Stimulated activated CD8-positive, alpha-beta memory T cell treated with anti-CD3 and anti-CD28 coated beads, Interleukin-12 subunit alpha, Interleukin-12 subunit beta, amount 100 ng/mL, for 4 hours (primary cell): ENCODE results near the gene SMURF2.
A peak's percentile ranks its signal among the peaks of the same experiment; 100 is the strongest.
"Not testable (repeated sequence)": the region's sequence is repeated elsewhere in the genome, so short reads cannot be mapped to it uniquely, and the experiment has no call there.

Experiments used
- DNase-seq: peaks from one replicate; pipeline ENCODE4 v3.0.0-alpha.2; 2020; ENCODE audit warnings: low read depth

Gene SMURF2

DNA sequence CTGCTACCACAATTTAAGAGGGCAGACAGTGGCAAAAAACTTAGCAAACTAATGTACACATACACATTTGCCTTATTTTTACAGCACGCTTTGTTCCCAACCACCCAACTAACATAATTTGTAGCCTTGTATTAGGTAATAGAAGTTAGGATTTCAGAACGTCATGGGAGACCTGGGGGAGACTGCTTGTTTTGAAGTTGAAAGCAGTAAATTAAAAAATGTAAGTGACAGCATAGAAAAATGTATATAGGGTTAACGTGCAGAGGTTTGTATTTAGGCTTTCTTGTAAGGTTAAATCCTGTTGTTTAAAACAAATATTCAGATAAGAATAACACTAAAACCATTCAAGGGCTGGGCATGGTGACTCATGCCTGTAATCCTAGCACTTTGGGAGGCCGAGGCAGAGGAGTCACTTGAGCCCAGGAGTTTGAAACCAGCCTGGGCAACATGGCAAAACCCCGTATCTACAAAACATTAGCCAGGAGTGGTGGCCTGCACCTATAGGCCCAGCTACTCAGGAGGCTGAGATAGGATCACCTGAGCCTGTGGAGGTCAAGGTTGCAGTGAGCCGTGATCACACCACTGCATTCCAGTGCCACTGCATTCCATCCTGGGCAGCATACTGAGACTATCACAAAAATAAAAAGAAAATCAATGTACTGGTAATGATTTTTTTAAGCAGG is 2.3 kb upstream of the SMURF2 start:
- not testable (repeated sequence) for DNase-seq

DNA sequence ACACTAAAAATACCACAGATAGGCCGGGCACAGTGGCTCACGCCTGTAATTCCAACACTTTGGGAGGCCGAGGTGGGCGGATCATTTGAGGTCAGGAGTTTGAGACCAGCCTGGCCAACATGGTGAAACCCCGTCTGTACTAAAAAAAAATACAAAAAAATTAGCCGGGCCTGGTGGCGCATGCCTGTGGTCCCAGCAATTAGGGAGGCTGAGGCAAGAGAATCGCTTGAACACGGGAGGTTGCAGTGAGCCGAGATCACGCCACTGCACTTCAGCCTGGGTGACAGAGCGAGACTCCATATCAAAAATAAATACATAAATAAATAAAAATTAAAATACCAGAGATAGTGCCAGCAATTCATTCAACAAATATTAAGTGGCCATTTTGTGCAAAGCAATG is 1.7 kb upstream of the SMURF2 start:
- not testable (repeated sequence) for DNase-seq

DNA sequence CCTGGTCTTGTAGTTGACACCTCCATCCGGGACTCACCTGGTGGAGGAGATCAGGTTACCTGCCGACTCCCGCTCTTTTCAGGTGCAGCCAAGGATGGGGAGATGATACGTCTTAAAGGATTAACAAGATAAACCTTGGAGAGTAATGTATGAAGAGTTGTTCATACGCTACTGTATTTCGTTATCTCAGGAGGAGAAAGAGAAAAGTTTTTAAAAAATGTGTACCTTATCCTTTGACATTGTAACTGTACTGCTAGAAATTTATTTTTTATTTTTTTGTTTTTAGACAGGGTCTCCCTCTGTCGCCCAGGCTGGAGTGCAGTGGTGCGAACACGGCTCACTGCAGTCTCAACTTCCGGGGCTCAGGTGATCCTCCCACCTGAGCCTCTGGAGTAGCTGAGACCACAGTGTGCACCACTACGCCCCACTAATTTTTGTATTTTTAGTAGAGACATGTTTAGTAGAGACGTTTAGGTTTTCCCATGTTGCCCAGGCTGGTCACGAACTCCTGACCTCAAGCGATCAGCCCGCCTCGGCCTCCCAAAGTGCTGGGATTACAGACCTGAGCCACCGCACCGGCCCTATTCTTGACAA is 764 bp upstream of the SMURF2 start:
- DNase-seq = no peak

DNA sequence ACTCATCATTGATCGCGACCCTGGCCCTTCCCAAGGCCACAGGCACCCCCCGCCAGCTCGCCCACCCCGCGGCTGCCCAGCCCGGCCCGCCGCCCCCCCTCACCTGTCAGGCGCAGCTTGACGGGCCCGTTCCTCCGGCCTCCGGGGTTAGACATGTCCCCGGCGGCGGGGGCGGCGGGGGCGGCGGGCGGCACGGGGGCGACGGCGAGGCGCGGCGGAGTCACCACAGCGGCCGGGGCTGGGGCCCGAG is 456 bp downstream of the SMURF2 start:
- DNase-seq = no peak

DNA sequence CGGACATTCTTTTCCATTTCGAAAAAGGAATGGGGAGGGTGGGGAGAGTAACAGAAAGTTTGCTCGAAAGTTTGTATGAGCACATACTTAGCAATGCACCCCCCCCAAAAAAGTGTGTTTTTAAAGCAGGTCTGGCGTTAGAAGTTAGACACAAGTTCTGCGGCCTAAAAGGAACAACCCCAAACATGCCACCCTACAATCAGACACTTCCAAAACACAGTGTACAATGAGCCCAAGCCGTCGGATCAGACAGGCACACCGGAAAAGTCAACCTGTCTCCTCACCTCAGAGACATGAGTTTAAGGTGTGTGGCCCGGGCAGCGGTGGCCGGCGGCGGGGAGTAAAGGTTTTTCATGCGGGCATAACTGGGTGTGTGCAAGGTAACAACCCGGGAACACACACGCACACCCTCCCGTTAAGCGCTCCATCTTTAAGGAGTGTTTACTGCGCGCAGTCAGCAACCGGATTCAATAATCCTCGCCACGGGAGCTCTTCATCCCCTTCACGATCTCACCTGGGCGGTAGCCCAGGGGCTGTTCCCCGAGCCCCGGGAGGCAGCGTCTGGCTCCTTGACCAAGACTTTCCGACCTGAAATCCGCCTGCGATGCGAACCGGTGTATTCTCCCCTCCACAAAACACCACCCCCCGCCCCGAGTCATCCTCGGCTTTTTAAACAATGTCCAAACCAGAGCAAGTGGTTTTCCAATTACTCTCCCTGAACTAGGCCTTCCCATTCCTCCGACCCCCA is 955 bp downstream of the SMURF2 start:
- peak; percentile 22 for DNase-seq

DNA sequence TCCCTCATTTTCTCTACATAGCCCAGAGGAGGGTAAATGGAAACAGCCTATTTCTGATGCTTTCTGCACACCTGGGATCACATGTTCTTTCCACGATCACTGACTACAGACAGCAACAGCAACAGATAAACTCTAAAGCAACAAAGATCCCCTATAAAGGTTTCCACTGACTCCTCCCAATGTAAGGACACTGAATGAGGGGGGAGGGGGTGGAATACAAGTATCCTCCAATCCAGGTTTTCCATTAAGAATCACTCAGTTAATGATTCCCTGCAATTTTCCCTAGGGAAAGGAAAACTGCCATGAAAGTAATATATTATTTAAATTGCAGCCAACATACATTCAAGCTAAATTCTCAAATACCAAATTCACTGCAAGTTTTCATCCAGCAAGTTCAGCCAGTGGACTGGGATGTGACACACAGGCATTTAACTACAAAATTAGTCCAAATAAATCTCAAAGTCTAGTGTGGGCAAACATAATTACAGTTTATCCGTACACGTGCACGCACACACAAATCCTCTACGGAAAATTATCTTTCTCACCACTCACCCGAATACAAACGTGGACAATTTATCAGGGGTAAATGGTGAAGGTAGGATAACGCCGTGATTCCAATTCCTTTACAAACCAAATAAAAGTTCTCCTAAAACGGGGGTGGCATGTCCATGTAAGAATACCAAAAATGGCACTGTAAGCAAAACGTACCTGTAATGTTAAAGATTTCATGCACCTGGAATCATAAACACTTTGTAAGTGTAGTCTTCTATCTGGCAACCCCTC is 1.7 kb downstream of the SMURF2 start:
- DNase-seq = not testable (repeated sequence)

DNA sequence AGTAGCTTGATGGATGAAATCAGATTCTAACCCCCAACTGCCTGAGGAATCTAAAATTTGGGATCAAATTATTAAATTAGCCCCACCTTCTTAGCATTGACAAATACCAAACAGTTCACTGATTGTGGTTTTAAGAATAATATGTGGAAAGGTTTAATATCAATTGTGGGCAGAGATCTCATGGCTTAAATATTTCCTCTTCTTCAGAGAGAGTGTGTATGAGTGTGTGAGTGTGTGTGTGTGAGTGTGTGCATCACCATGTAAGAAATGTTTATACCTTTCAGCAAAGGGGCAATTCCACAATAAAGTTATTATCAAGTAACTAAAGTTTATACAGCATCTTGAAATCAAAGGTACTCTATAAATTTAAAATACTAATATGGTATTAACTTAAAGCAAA is 3.2 kb downstream of the SMURF2 start:
- DNase-seq = no peak

DNA sequence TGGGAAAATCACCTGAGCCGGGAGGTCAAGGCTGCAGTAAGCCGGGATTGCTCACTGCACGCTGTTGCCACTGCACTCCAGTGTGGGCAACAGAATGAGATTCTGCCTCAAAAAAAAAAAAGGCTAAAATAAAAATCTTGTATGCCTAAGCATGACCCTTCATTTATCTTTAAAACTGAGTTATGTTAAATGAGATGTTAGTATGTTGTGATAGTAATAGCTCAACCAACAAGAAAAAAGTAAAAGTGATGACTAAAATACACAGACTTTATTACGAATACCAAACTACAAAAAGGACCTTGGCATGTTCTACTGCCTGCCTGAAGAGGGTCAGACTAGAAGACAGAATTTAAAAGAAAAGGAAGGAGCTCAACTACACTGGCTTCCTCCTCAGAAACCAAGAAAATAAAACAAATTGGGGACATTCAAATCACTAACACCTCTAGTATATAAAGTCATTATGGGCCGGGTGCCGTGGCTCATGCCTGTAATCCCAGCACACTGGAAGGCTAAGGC is 4.4 kb downstream of the SMURF2 start:
- no peak for DNase-seq

DNA sequence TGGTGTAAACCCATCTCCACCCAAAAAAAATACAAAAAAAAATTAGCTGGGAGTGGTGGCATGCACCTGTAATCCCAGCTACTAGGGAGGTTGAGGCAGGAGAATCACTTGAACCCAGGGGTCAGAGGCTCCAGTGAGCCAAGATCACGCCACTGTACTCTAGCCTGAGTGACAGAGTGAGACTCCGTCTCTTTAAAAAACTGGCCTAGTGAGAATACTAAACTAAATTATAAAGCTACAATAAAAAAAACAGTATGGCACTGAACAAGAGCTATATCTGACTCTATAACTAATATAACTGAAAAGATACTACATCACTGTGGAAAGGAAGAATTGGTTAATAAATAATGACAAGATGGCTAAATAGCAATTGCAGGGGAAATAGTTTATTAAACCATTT is 6.4 kb downstream of the SMURF2 start:
- no peak for DNase-seq

DNA sequence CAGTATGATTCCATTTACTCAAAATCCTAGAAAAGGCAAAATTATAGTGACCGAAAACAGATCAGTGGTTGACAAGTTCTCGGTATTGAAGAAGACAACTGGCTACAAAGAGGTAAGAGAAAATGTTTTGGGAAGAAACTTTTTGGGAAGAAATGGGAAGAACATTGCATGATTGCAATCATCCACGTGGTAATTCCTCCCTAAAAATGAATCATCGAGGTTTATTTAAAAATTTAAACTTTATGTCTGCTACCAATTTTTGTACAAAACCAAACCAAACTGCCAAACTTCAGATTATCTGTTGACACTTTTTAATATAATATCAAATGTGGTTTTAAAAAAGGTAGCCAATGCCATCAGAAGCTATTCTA is 8.1 kb downstream of the SMURF2 start:
- DNase-seq = no peak

DNA sequence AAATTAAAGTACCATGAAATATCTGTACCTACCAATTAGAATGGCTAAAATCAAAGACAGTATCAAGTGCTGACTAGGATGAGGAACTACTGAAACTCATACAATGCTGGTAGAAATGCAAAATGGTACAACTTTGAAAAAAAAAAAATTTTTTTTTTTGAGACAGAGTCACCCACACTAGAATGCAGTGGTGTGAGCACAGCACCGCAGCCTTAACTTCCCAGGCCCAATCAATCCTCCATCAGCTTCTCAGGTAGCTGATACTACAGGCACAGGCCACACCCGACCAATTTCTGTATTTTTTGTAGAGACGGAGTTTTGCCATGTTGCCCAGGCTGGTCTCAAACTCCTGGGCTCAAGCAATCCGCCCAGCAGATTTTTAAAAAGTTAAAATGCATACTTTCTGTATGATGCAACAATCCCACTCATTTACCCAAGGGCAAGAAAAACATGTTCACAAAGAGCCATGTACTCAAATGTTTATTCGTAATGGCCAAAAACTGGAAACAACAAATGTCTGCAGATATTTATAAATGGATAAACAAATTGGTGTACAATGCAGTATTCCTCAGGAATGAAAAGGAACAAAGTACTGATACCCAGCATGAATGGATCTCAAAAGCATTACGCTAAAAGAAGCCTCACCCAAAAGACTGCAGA is 8.7 kb downstream of the SMURF2 start:
- DNase-seq = no peak

DNA sequence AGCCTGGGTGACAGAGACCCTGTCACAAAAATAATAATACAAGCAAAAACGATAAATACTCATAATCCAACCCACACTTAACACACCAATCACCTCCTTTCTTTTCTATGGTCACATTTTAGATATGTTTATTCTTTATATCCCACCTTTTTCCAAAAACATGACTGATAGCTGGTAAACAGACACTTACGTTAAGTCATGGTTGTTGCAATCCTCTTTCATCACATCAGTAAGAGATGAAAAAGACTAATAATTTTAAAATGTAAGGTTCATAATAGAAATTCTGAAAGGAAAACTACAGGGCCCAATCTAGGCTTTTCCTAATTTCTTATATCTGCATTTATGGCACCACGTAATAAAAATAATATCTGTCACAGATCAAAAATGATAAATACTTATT is 10.2 kb downstream of the SMURF2 start:
- DNase-seq = no peak

DNA sequence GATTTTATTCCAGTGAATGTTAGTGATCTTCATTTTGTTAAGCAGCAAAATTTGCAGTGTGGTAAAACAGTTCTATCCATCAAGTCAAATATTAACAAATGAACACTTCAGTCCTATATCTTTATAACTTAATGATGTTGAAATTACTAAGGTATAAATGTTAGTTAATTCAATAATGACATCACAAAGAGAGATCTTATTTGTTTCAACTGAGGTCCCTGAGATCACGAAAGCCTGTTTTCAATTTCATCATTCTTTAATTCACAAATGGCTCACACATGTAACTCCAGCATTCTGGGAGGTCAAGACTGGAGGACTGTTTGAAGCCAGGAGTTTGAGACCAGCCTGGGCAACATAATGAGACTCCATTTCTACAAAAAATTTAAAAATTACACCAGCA is 13.9 kb downstream of the SMURF2 start:
- DNase-seq = no peak

DNA sequence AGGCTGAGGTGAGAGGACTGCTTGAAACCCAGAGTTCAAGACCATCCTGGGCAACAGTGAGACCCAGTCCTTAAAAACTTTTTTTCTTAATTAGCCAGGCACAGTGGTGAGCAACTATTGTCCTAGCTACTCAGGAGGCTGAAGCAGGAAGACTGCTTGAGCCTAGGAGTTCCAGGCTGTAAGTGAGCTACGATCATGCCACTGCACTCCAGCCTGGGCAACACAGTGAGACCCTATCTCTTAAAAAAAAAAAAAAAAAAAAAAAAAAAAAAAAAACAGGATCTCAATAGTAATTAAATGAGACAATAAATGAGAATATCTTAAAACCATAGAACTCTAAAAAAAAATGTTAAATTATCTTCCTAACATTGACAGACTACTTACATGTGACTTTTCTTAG is 14.3 kb downstream of the SMURF2 start:
- DNase-seq = no peak

DNA sequence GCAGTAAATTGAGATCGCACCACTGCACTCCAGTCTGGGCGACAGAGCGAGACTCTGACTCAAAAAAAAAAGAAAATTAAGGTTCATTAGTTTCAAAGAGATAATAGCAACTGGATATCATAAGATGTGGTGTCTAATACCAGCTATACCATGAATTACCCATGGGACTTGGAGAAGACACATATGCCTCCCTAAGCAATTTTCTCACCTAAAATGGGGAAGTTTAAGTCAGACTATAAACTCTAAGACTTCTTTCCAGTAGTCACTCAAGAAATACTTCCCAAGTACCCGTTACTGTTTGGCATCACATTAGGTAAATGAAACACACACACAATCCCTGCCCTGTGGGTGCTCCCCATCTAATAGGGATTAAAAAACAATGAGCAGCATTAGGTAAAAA is 22.6 kb downstream of the SMURF2 start:
- no peak for DNase-seq

DNA sequence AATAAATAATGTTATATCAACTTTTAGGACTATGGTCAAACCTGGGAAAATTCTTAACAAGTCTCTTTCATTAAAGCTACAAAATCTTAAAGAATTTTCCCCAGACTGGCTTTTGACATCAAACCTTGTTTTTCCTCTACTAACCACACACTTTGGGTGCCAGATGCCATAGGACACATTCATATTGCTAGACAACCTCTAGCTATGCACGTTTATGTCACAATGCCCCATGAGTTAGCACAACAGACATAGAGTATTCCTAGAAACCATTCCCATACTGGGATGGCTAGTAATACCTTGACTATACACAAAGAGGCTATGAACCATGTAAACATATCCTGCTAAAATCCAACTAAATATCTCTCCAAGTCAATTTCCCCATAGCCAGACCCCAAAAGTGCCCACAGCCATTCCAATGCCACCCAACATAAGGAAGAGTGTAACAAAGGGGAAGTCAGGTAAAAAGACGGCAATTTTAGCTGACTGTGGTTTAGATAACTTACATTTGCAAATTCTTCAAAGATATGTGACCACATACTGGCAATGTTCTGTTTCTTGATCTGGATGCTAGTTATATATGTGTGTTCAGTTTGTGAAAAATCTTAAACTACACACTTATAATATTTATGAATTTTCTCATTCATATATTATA is 23.4 kb downstream of the SMURF2 start:
- no peak for DNase-seq

DNA sequence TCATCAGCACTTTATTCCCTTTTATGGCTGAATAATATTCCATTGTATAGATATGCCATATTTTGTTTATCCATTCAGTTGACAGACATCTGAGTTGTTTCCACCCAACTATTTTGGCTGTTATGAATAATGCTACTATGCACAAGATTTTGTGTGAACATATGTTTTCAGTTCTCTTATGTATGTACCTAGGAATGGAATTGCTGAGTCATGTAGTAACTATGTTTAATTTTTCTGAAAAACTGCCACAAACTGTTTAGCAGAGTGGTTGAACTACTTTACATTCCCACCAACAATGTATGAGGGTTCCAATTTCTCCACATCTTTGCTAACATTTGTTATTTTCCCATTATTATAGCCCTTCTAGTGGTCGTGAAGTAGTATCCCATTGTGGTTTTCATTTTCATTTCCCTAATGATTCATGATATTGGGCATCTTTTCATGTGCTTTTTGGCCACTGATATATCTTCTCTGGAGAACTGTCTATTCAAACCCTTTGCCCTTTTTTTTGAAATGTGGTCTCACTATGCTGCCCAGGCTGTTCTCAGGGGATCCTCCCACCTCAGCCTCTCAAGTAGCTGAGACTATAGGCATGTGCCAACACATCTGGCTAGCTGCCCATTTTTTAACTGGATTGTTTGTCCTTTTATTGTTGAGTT is 26.3 kb downstream of the SMURF2 start:
- DNase-seq = no peak

DNA sequence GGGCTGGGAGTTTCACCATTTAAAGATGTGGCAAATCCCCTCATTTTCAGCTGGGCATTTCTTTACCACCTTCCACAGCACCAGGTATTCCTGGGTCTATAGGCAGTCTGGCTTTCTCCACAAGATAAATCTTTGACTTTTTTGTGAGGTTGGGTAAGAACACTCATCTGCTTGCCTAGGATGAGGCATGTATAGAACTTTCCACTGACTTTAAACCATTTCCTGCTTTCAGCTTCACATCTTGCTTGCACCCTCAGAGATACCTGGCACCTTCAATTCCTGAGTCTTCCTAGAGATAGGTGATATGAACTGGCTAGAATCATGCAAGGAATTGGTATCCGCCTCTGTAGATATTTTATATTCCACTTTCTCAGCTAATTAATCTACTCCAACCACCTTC is 27.9 kb downstream of the SMURF2 start:
- DNase-seq = no peak

DNA sequence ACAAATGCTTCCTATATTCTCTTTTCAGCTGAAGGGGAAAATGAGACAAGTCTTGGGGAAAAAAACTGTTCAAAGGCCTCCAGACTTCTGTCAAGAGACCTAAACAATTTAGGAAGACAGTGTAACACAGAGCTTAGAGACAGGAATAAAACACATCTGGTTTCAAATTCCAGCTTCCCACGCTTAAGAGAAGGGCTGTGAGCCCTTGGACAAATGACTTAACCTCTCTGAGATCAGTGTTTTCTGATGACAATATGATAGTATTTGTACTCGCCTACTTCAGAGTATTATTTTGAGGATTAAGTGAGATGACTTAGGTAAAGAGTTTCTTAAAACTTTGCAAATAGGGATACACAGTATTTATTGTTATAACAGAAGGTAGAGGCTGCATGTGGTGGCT is 29.5 kb downstream of the SMURF2 start:
- no peak for DNase-seq

DNA sequence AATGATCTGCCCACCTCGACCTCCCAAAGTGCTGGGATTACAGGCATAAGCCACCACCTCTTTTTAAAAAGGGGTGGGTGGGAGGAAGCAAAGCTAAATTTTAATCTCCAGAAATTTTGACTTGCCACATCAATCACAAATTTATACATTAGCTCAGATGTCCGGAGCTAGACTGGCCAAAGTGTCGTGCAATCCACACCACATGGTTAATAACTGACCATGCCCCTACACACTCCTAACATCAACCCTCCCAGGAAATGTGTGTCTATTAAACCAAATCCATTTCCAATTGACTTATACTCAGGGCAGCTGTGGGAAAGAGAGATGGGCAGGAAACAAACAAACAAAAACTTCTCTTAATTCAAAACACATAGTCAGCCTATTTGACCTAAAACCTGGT is 29.9 kb downstream of the SMURF2 start:
- DNase-seq = no peak
